ENCODE data around the gene POU6F2. TPM values are rescaled to one million over a fixed set of nuclear protein-coding genes. Genes with fewer than 3 reads are reported as not detected.
A peak's percentile ranks its signal among the peaks of the same experiment; 100 is the strongest.

Gene POU6F2
- total and polyA plus RNA-seq, 5 donors from 2014 or later: not detected

GRCh38 chr7:39132306-39132705, 154.6 kb downstream of the POU6F2 start:
- ATAC-seq (ENCODE audit: low read depth in 2 of 2) (no peak), DNase-seq (no peak)
- no peaks in the 10 kb centered on the region for H3K36me3 ChIP-seq (ENCODE audit: control insufficient read depth, insufficient read depth, low read length)
- no peak overlapping the region for H3K4me3 ChIP-seq (ENCODE audit: low read depth, low read length)
- H3K27me3 ChIP-seq (ENCODE audit: control insufficient read depth, insufficient read depth, low read length): no peaks in the 10 kb centered on the region
- H3K4me1 Mint-ChIP-seq: peaks cover 0 to 10% (median 1%) of the 10 kb centered on the region in 4 donors
- H3K27me3 Mint-ChIP-seq: peaks cover 12% of the 10 kb centered on the region
- H3K36me3 Mint-ChIP-seq: no peaks in the 10 kb centered on the region
- no peaks in the 10 kb centered on the region for H3K9me3 ChIP-seq (ENCODE audit: control insufficient read depth in 2 of 2, low read length in 2 of 2)
- no peak overlapping the region for H3K27ac ChIP-seq (ENCODE audit: insufficient read depth, low read length, poor library complexity, severe bottlenecking)
- no peaks in the 10 kb centered on the region for H3K4me1 ChIP-seq (ENCODE audit: control insufficient read depth, insufficient read depth, low read length, poor library complexity, severe bottlenecking)
- no peak overlapping the region for H3K4me3 Mint-ChIP-seq
- no peak overlapping the region for H3K27ac Mint-ChIP-seq
- peaks cover 0 to 3% (median 0%) of the 10 kb centered on the region in 7 donors for H3K9me3 Mint-ChIP-seq

- Mint-ChIP-seq H3K27me3 (peaks cover 12% of the 10 kb centered on the region), H3K27ac (peak overlapping the region in 1 of 3 donors; percentile 18)
- ATAC-seq (ENCODE audit: low read depth in 2 of 2): no peak
Measured at GRCh38 chr7:39133088-39133487, 155.4 kb downstream of the POU6F2 start.

GRCh38 chr7:39137480-39137879, 159.8 kb downstream of the POU6F2 start:
- Histone ChIP-seq H3K27ac (ENCODE audit: insufficient read depth, low read length, poor library complexity, severe bottlenecking) (no peak overlapping the region), H3K4me1 (ENCODE audit: control insufficient read depth, insufficient read depth, low read length, poor library complexity, severe bottlenecking) (no peaks in the 10 kb centered on the region), H3K36me3 (ENCODE audit: control insufficient read depth, insufficient read depth, low read length) (no peaks in the 10 kb centered on the region), H3K9me3 (ENCODE audit: control insufficient read depth in 2 of 2, low read length in 2 of 2) (no peaks in the 10 kb centered on the region), H3K4me3 (ENCODE audit: low read depth, low read length) (no peak overlapping the region), H3K27me3 (ENCODE audit: control insufficient read depth, insufficient read depth, low read length) (no peaks in the 10 kb centered on the region)
- Mint-ChIP-seq H3K4me3 (no peak overlapping the region), H3K27me3 (no peaks in the 10 kb centered on the region), H3K4me1 (no peaks in the 10 kb centered on the region), H3K36me3 (no peaks in the 10 kb centered on the region), H3K27ac (no peak overlapping the region), H3K9me3 (peaks cover 0 to 3% (median 0%) of the 10 kb centered on the region in 7 donors)
- ATAC-seq (ENCODE audit: low read depth in 2 of 2): no peak
- DNase-seq: no peak

More at GRCh38 chr7:39133088-39133487, 155.4 kb downstream of the POU6F2 start:
- peaks cover 0 to 3% (median 0%) of the 10 kb centered on the region in 7 donors for H3K9me3 Mint-ChIP-seq
- H3K36me3 Mint-ChIP-seq: no peaks in the 10 kb centered on the region
- Histone ChIP-seq H3K9me3 (ENCODE audit: control insufficient read depth in 2 of 2, low read length in 2 of 2) (no peaks in the 10 kb centered on the region), H3K4me3 (ENCODE audit: low read depth, low read length) (no peak overlapping the region), H3K36me3 (ENCODE audit: control insufficient read depth, insufficient read depth, low read length) (no peaks in the 10 kb centered on the region), H3K27ac (ENCODE audit: insufficient read depth, low read length, poor library complexity, severe bottlenecking) (no peak overlapping the region), H3K4me1 (ENCODE audit: control insufficient read depth, insufficient read depth, low read length, poor library complexity, severe bottlenecking) (no peaks in the 10 kb centered on the region), H3K27me3 (ENCODE audit: control insufficient read depth, insufficient read depth, low read length) (no peaks in the 10 kb centered on the region)
- no peak overlapping the region for H3K4me3 Mint-ChIP-seq
- peaks cover 0 to 10% (median 1%) of the 10 kb centered on the region in 4 donors for H3K4me1 Mint-ChIP-seq
- DNase-seq: no peak

- no peaks in the 10 kb centered on the region for H3K27me3 ChIP-seq (ENCODE audit: control insufficient read depth, insufficient read depth, low read length)
- Mint-ChIP-seq H3K9me3 (peaks cover 0 to 4% (median 0%) of the 10 kb centered on the region in 7 donors), H3K27me3 (no peaks in the 10 kb centered on the region), H3K36me3 (no peaks in the 10 kb centered on the region), H3K27ac (no peak overlapping the region), H3K4me3 (no peak overlapping the region), H3K4me1 (no peaks in the 10 kb centered on the region)
- no peak for ATAC-seq (ENCODE audit: low read depth in 2 of 2)
- no peak for DNase-seq
- H3K4me1 ChIP-seq (ENCODE audit: control insufficient read depth, insufficient read depth, low read length, poor library complexity, severe bottlenecking): no peaks in the 10 kb centered on the region
- no peak overlapping the region for H3K27ac ChIP-seq (ENCODE audit: insufficient read depth, low read length, poor library complexity, severe bottlenecking)
- no peaks in the 10 kb centered on the region for H3K9me3 ChIP-seq (ENCODE audit: control insufficient read depth in 2 of 2, low read length in 2 of 2)
- H3K36me3 ChIP-seq (ENCODE audit: control insufficient read depth, insufficient read depth, low read length): no peaks in the 10 kb centered on the region
- no peak overlapping the region for H3K4me3 ChIP-seq (ENCODE audit: low read depth, low read length)
Measured at GRCh38 chr7:39142750-39143149, 165.0 kb downstream of the POU6F2 start.

- Mint-ChIP-seq H3K27me3 (no peaks in the 10 kb centered on the region), H3K36me3 (no peaks in the 10 kb centered on the region), H3K4me3 (no peak overlapping the region), H3K4me1 (no peaks in the 10 kb centered on the region), H3K9me3 (peaks cover 0 to 4% (median 0%) of the 10 kb centered on the region in 7 donors), H3K27ac (no peak overlapping the region)
- no peaks in the 10 kb centered on the region for H3K9me3 ChIP-seq (ENCODE audit: control insufficient read depth in 2 of 2, low read length in 2 of 2)
- H3K4me1 ChIP-seq (ENCODE audit: control insufficient read depth, insufficient read depth, low read length, poor library complexity, severe bottlenecking): no peaks in the 10 kb centered on the region
- DNase-seq (no peak), ATAC-seq (ENCODE audit: low read depth in 2 of 2) (no peak)
- H3K27me3 ChIP-seq (ENCODE audit: control insufficient read depth, insufficient read depth, low read length): no peaks in the 10 kb centered on the region
- H3K27ac ChIP-seq (ENCODE audit: insufficient read depth, low read length, poor library complexity, severe bottlenecking): no peak overlapping the region
- H3K4me3 ChIP-seq (ENCODE audit: low read depth, low read length): no peak overlapping the region
- no peaks in the 10 kb centered on the region for H3K36me3 ChIP-seq (ENCODE audit: control insufficient read depth, insufficient read depth, low read length)
Measured at GRCh38 chr7:39144420-39144819, 166.7 kb downstream of the POU6F2 start.

GRCh38 chr7:39145283-39145682, 167.6 kb downstream of the POU6F2 start:
- no peak for ATAC-seq (ENCODE audit: low read depth in 2 of 2)

GRCh38 chr7:39145935-39146334, 168.2 kb downstream of the POU6F2 start:
- peaks cover 0 to 1% (median 0%) of the 10 kb centered on the region in 7 donors for H3K9me3 Mint-ChIP-seq
- H3K27me3 Mint-ChIP-seq: no peaks in the 10 kb centered on the region
- H3K9me3 ChIP-seq (ENCODE audit: control insufficient read depth in 2 of 2, low read length in 2 of 2): no peaks in the 10 kb centered on the region
- no peak overlapping the region for H3K4me3 Mint-ChIP-seq
- DNase-seq: no peak
- no peaks in the 10 kb centered on the region for H3K36me3 Mint-ChIP-seq
- H3K27me3 ChIP-seq (ENCODE audit: control insufficient read depth, insufficient read depth, low read length): no peaks in the 10 kb centered on the region
- no peak overlapping the region for H3K4me3 ChIP-seq (ENCODE audit: low read depth, low read length)
- no peaks in the 10 kb centered on the region for H3K4me1 ChIP-seq (ENCODE audit: control insufficient read depth, insufficient read depth, low read length, poor library complexity, severe bottlenecking)
- ATAC-seq (ENCODE audit: low read depth in 2 of 2): no peak
- H3K27ac Mint-ChIP-seq: no peak overlapping the region
- H3K36me3 ChIP-seq (ENCODE audit: control insufficient read depth, insufficient read depth, low read length): no peaks in the 10 kb centered on the region
- no peak overlapping the region for H3K27ac ChIP-seq (ENCODE audit: insufficient read depth, low read length, poor library complexity, severe bottlenecking)
- H3K4me1 Mint-ChIP-seq: no peaks in the 10 kb centered on the region

More at GRCh38 chr7:39145283-39145682, 167.6 kb downstream of the POU6F2 start:
- H3K4me1 Mint-ChIP-seq: no peaks in the 10 kb centered on the region
- H3K27ac ChIP-seq (ENCODE audit: insufficient read depth, low read length, poor library complexity, severe bottlenecking): no peak overlapping the region
- H3K4me1 ChIP-seq (ENCODE audit: control insufficient read depth, insufficient read depth, low read length, poor library complexity, severe bottlenecking): no peaks in the 10 kb centered on the region
- H3K27me3 ChIP-seq (ENCODE audit: control insufficient read depth, insufficient read depth, low read length): no peaks in the 10 kb centered on the region
- H3K27me3 Mint-ChIP-seq: no peaks in the 10 kb centered on the region
- no peaks in the 10 kb centered on the region for H3K36me3 Mint-ChIP-seq
- H3K9me3 ChIP-seq (ENCODE audit: control insufficient read depth in 2 of 2, low read length in 2 of 2): no peaks in the 10 kb centered on the region
- H3K27ac Mint-ChIP-seq: no peak overlapping the region
- no peak overlapping the region for H3K4me3 Mint-ChIP-seq
- no peak overlapping the region for H3K4me3 ChIP-seq (ENCODE audit: low read depth, low read length)
- no peaks in the 10 kb centered on the region for H3K36me3 ChIP-seq (ENCODE audit: control insufficient read depth, insufficient read depth, low read length)
- H3K9me3 Mint-ChIP-seq: peaks cover 0 to 4% (median 0%) of the 10 kb centered on the region in 7 donors
- no peak for DNase-seq

- peaks cover 0 to 3% (median 0%) of the 10 kb centered on the region in 7 donors for H3K9me3 Mint-ChIP-seq
- no peak for ATAC-seq (ENCODE audit: low read depth in 2 of 2)
- no peak overlapping the region for H3K4me3 ChIP-seq (ENCODE audit: low read depth, low read length)
- no peaks in the 10 kb centered on the region for H3K36me3 Mint-ChIP-seq
- H3K27ac Mint-ChIP-seq: no peak overlapping the region
- no peak overlapping the region for H3K27ac ChIP-seq (ENCODE audit: insufficient read depth, low read length, poor library complexity, severe bottlenecking)
- DNase-seq: no peak
- peaks cover 13% of the 10 kb centered on the region for H3K27me3 Mint-ChIP-seq
- no peaks in the 10 kb centered on the region for H3K27me3 ChIP-seq (ENCODE audit: control insufficient read depth, insufficient read depth, low read length)
- no peaks in the 10 kb centered on the region for H3K9me3 ChIP-seq (ENCODE audit: control insufficient read depth in 2 of 2, low read length in 2 of 2)
- H3K4me1 Mint-ChIP-seq: no peaks in the 10 kb centered on the region
- no peaks in the 10 kb centered on the region for H3K36me3 ChIP-seq (ENCODE audit: control insufficient read depth, insufficient read depth, low read length)
- H3K4me1 ChIP-seq (ENCODE audit: control insufficient read depth, insufficient read depth, low read length, poor library complexity, severe bottlenecking): no peaks in the 10 kb centered on the region
- no peak overlapping the region for H3K4me3 Mint-ChIP-seq
Measured at GRCh38 chr7:39152701-39153100, 175.0 kb downstream of the POU6F2 start.

Data from CD4-positive, CD25-positive, alpha-beta regulatory T cell (primary cell).